Measurements from ENCODE around the gene CFAP46. TPM values are rescaled to one million over a fixed set of nuclear protein-coding genes. Genes with fewer than 3 reads are reported as not detected.

The CFAP46 gene
- total and polyA plus RNA-seq, 2 donors (not counting 1 experiment from before 2014, with no cell fraction given): 0.07 TPM; not detected in 1

DNA sequence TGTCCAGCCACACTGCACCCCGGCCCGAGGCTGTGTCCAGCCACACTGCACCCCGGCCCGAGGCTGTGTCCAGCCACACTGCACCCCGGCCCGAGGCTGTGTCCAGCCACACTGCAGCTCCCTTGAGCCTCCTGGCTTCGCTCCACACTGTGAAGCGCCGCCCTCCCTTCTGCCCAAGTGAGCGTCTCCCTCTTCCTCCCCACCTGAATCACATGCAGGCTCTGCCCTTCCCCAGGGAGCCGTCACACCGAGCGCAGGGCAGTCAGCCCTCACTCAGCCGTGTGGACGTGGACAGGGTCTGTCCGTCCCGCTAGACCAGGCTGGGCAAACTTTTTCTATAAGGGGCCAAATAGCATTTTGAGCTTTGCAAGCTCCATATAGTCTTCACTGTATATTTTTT, 27.6 kb downstream of the CFAP46 start:
- H3K27ac Mint-ChIP-seq: no peak overlapping the region
- peaks cover 19% of the 10 kb centered on the region for H3K27me3 Mint-ChIP-seq
- no peak overlapping the region for H3K27ac ChIP-seq (ENCODE audit: low read length in 2 of 2)
- intact Hi-C loops (cut with micrococcal nuclease): loop anchor here (1.0 kb wide), 2 partner anchors 28 to 48 kb away; partner anchors contain the start of gene CFAP46
- peaks cover 26 to 27% of the 10 kb centered on the region in 2 donors for H3K4me1 ChIP-seq (ENCODE audit: control insufficient read depth in 2 of 2, insufficient read depth in 2 of 2, low read length in 2 of 2)
- peaks cover 0 to 32% (median 7%) of the 10 kb centered on the region in 4 experiments for H3K27me3 ChIP-seq (replicated peaks in 1 of 4; ENCODE audit: control extremely low read depth in 1 of 4, control insufficient read depth in 3 of 4, insufficient read depth in 4 of 4, low read length in 3 of 4)
- no peak overlapping the region for H2AFZ ChIP-seq (ENCODE audit: insufficient read depth, low read depth, low read length, poor library complexity, severe bottlenecking)
- POLR2A ChIA-PET: no interaction called here
- H3K9me3 ChIP-seq (ENCODE audit: control extremely low read depth in 1 of 3, control insufficient read depth in 2 of 3, insufficient read depth in 1 of 3, low read length in 2 of 3): peaks cover 0 to 44% (median 0%) of the 10 kb centered on the region in 3 donors
- no peaks in the 10 kb centered on the region for H3K79me2 ChIP-seq (ENCODE audit: control insufficient read depth, insufficient read depth, low read length)
- H3K4me2 ChIP-seq (replicated peaks; ENCODE audit: low read depth, low read length, poor library complexity, severe bottlenecking): peak overlapping the region; percentile 68
- DNase-seq: no peak
- no peaks in the 10 kb centered on the region for H3K9me3 Mint-ChIP-seq (ENCODE audit: insufficient read depth)
- no peak for ATAC-seq (ENCODE audit: low read depth)
- no peaks in the 10 kb centered on the region for H4K20me1 ChIP-seq (ENCODE audit: control insufficient read depth, insufficient read depth, low read length, poor library complexity, severe bottlenecking)
- no peak overlapping the region for H3K4me3 ChIP-seq (ENCODE audit: control extremely low read depth in 1 of 5, extremely low read depth in 1 of 5, insufficient read depth in 1 of 5, low read depth in 2 of 5, low read length in 4 of 5)
- TF ChIP-seq CTCF (IDR thresholded peaks at IDR 0.05): no peak
- TF ChIP-seq EZH2 (IDR thresholded peaks at IDR 0.05; ENCODE audit: borderline replicate concordance, insufficient read depth, low read depth, low read length, poor library complexity, severe bottlenecking): no peak
- peaks cover 19% of the 10 kb centered on the region for H3K4me1 Mint-ChIP-seq
- no peaks in the 10 kb centered on the region for H3K36me3 ChIP-seq (replicated peaks in 1 of 2; ENCODE audit: control extremely low read depth in 1 of 2, control insufficient read depth in 1 of 2, extremely low read depth in 1 of 2, insufficient read depth in 2 of 2, low read length in 1 of 2)
- CTCF ChIA-PET: interaction anchor here (1.0 to 1.1 kb wide), 3 partner anchors 11 to 393 kb away, joined by 3 read pairs; no protein-coding TSS in a partner anchor
- H3K9ac ChIP-seq (ENCODE audit: low read length): no peak overlapping the region
- 36% methylated on average over 9 of the region's 17 CpGs for WGBS (ENCODE audit: insufficient coverage)
- H3K4me3 Mint-ChIP-seq: peak overlapping the region; percentile 70

- H3K9me3 Mint-ChIP-seq (ENCODE audit: insufficient read depth): no peaks in the 10 kb centered on the region
- ChIA-PET POLR2A (no interaction called here), CTCF (no interaction called here)
- peaks cover 19% of the 10 kb centered on the region for H3K4me1 Mint-ChIP-seq
- no peak for TF ChIP-seq EZH2 (IDR thresholded peaks at IDR 0.05; ENCODE audit: borderline replicate concordance, insufficient read depth, low read depth, low read length, poor library complexity, severe bottlenecking)
- no peak for TF ChIP-seq CTCF (IDR thresholded peaks at IDR 0.05)
- WGBS (ENCODE audit: insufficient coverage): 92% methylated on average over 17 of the region's 26 CpGs
- no peak overlapping the region for H2AFZ ChIP-seq (ENCODE audit: insufficient read depth, low read depth, low read length, poor library complexity, severe bottlenecking)
- H3K4me3 Mint-ChIP-seq: no peak overlapping the region
- H3K27me3 ChIP-seq (replicated peaks in 1 of 4; ENCODE audit: control extremely low read depth in 1 of 4, control insufficient read depth in 3 of 4, insufficient read depth in 4 of 4, low read length in 3 of 4): peaks cover 0 to 27% (median 7%) of the 10 kb centered on the region in 4 experiments
- ATAC-seq (ENCODE audit: low read depth): no peak
- H4K20me1 ChIP-seq (ENCODE audit: control insufficient read depth, insufficient read depth, low read length, poor library complexity, severe bottlenecking): no peaks in the 10 kb centered on the region
- DNase-seq: no peak
- no peak overlapping the region for H3K4me3 ChIP-seq (ENCODE audit: control extremely low read depth in 1 of 5, extremely low read depth in 1 of 5, insufficient read depth in 1 of 5, low read depth in 2 of 5, low read length in 4 of 5)
- H3K36me3 ChIP-seq (replicated peaks in 1 of 2; ENCODE audit: control extremely low read depth in 1 of 2, control insufficient read depth in 1 of 2, extremely low read depth in 1 of 2, insufficient read depth in 2 of 2, low read length in 1 of 2): no peaks in the 10 kb centered on the region
- H3K27ac ChIP-seq (ENCODE audit: low read length in 2 of 2): no peak overlapping the region
- peaks cover 19% of the 10 kb centered on the region for H3K27me3 Mint-ChIP-seq
- intact Hi-C loops (cut with micrococcal nuclease): no loop called here
- no peaks in the 10 kb centered on the region for H3K79me2 ChIP-seq (ENCODE audit: control insufficient read depth, insufficient read depth, low read length)
- peaks cover 0 to 40% (median 0%) of the 10 kb centered on the region in 3 donors for H3K9me3 ChIP-seq (ENCODE audit: control extremely low read depth in 1 of 3, control insufficient read depth in 2 of 3, insufficient read depth in 1 of 3, low read length in 2 of 3)
- peaks cover 26 to 27% of the 10 kb centered on the region in 2 donors for H3K4me1 ChIP-seq (ENCODE audit: control insufficient read depth in 2 of 2, insufficient read depth in 2 of 2, low read length in 2 of 2)
- no peak overlapping the region for H3K27ac Mint-ChIP-seq
- H3K4me2 ChIP-seq (replicated peaks; ENCODE audit: low read depth, low read length, poor library complexity, severe bottlenecking): no peak overlapping the region
- no peak overlapping the region for H3K9ac ChIP-seq (ENCODE audit: low read length)
These were observed 28.7 kb downstream of the CFAP46 start for GRCh38 chr10:132913559-132914115.
